Uterus (tissue), 2 donors: ENCODE data around the gene ADCK2.

Source experiments
- POLR2A ChIP-seq, 2 donors: fragments of 450-650 bp; IDR thresholded peaks; one replicate each; pipeline ENCODE4 v1.6.1; 2016; ENCODE audit warnings: antibody characterized with exemption in 2 of 2, mild to moderate bottlenecking in 1 of 2, moderate library complexity in 1 of 2
- TF ChIP-seq, protein P1 (sequence below), 4 experiments: fragments of 200-600 bp in 2 of 4; fragments of 450-650 bp in 2 of 4; sonication (generic) in 2 of 4; IDR thresholded peaks; one replicate each; pipeline ENCODE4 v1.5.1; 2016 to 2019; ENCODE audit warnings: antibody characterized with exemption in 4 of 4, mild to moderate bottlenecking in 2 of 4, moderate library complexity in 1 of 4

DNA sequence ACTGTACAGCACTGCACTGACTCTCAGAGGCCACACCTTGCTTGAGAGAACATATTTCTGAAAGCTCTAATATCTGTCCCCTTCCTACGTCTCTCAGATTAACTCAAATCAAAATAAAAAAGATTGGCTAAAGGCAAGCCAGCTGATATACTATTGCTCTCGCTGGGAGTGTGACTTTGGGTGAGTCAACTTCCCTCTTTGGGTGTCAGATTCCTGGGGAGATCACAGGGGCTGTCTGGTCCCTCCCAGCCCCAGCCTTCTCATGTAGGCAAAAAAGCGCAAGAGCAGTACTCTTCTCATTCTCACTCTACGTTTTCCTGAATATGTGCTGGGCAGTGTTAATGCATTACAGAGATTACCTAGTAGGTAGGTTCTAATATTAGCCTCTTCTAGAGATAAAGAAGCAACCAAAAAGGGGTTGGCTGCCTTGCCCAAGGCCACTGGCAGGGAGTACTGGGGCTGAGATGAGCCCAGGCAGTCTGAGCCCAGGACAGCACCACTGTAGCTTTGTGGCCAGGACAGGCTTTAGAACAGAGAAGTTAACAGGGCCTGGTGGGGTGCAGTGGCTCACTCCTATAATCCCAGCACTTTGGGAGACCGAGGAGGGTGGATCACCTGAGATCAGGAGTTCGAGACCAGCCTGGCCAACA, 23.1 kb upstream of the ADCK2 start:
- TF ChIP-seq, protein P1, sequence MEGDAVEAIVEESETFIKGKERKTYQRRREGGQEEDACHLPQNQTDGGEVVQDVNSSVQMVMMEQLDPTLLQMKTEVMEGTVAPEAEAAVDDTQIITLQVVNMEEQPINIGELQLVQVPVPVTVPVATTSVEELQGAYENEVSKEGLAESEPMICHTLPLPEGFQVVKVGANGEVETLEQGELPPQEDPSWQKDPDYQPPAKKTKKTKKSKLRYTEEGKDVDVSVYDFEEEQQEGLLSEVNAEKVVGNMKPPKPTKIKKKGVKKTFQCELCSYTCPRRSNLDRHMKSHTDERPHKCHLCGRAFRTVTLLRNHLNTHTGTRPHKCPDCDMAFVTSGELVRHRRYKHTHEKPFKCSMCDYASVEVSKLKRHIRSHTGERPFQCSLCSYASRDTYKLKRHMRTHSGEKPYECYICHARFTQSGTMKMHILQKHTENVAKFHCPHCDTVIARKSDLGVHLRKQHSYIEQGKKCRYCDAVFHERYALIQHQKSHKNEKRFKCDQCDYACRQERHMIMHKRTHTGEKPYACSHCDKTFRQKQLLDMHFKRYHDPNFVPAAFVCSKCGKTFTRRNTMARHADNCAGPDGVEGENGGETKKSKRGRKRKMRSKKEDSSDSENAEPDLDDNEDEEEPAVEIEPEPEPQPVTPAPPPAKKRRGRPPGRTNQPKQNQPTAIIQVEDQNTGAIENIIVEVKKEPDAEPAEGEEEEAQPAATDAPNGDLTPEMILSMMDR (IDR thresholded peaks at IDR 0.05) = no peak
- no peak for TF ChIP-seq POLR2A (IDR thresholded peaks at IDR 0.05)
